WI38 (cell line): Measurements from ENCODE around the gene TMEM258.

Experiments
- H3K4me3 ChIP-seq: 2 replicates; pipeline ENCODE4 v1.5.1; 2011; ENCODE audit warnings: low read depth, mild to moderate bottlenecking, control low read depth, low read length
- TF ChIP-seq, protein P1 (sequence below): IDR thresholded peaks from 2 replicates; pipeline ENCODE4 v1.5.1; 2012; ENCODE audit warnings: low read depth, mild to moderate bottlenecking, control low read depth, low read length

TMEM258 gene

DNA sequence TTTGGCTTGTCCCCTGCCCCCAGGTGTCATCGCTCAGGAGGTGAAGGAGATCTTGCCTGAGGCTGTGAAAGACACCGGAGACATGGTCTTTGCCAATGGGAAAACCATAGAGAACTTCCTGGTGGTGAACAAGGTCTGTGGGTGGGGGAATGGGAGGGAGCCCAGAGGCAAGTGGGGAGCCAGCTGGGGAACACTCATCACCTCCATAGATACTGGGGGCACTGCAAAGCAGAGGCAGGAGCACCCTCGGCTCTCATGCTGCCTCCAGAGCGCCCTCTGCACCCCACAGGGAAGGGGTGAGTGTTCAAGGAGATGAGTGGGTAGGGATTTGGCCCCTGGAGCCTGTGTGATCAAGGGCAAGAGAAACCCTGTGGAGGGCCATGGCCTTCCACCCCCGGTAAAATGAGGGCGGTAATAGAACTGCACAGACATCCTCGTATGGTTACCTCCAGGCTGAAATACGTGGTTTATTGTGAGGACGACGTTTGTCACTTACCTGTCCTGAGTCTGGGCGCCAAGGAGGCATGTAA lies 14.0 kb downstream of the TMEM258 start:
- H3K4me3 ChIP-seq, result no peak overlapping the region
- TF ChIP-seq, protein P1, sequence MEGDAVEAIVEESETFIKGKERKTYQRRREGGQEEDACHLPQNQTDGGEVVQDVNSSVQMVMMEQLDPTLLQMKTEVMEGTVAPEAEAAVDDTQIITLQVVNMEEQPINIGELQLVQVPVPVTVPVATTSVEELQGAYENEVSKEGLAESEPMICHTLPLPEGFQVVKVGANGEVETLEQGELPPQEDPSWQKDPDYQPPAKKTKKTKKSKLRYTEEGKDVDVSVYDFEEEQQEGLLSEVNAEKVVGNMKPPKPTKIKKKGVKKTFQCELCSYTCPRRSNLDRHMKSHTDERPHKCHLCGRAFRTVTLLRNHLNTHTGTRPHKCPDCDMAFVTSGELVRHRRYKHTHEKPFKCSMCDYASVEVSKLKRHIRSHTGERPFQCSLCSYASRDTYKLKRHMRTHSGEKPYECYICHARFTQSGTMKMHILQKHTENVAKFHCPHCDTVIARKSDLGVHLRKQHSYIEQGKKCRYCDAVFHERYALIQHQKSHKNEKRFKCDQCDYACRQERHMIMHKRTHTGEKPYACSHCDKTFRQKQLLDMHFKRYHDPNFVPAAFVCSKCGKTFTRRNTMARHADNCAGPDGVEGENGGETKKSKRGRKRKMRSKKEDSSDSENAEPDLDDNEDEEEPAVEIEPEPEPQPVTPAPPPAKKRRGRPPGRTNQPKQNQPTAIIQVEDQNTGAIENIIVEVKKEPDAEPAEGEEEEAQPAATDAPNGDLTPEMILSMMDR, result no peak

DNA sequence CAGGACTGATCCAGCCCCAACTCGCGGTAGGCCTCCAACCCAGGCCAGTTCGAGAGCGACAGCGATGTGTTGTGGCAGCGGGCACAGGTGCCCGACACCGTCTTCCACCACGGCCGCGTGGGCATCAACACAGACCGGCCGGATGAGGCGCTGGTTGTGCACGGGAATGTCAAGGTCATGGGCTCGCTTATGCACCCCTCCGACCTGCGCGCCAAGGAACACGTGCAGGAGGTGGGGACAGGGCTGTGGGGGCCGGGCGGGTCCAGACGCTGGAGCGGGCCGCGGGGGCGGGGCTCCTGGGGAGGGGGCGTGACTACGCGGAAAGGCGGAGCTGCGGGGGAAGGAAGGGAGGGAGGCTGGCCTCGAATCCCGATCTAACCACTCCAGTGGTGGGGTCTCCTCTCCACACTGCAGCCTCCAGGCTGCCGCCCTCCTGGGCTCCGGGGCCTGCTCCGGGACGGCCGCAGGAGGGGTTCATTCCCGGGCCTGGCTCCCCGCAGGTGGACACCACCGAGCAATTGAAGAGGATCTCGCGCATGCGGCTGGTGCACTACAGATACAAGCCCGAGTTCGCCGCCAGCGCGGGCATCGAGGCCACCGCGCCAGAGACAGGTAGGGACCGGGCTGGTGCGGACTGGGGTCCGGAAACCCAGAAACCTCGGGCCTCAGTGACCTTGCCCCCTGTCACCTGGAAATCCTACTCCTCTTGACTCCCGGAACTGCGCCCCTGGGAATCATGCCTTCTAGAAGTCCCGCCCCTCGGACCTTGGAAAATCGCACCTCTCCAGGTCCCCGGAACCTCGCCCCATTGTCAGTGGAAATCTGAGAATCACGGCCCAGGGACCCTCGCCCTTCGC lies 14.9 kb downstream of the TMEM258 start:
- TF ChIP-seq, protein P1, result no peak
- H3K4me3 ChIP-seq, result no peak overlapping the region

DNA sequence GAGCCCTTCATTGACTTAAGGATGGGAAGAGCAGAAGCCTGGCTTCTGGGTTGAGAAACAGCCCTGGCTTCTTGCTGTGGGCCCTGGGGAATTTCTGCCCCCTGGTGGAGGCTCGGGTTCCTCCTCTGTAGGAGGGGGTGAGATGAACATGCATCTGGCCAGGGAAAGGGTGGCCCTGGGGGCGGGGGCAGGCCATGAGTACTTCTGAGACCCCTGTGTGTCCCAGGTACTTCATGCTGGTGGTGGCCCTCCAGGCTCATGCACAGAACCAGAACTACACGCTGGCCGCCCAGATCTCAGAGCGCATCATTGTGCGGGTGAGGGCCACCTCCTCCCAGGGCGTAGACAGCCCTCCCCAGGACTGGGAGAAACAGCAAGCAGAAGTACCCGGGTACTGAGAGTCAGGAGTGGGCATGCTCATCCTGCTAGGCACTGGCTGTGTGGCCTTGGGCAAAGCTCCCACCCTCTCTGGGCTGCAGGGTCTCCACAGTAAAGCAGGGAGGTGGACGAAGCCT lies 15.8 kb downstream of the TMEM258 start:
- TF ChIP-seq, protein P1, result peak; percentile 86
- no peak overlapping the region for H3K4me3 ChIP-seq

DNA sequence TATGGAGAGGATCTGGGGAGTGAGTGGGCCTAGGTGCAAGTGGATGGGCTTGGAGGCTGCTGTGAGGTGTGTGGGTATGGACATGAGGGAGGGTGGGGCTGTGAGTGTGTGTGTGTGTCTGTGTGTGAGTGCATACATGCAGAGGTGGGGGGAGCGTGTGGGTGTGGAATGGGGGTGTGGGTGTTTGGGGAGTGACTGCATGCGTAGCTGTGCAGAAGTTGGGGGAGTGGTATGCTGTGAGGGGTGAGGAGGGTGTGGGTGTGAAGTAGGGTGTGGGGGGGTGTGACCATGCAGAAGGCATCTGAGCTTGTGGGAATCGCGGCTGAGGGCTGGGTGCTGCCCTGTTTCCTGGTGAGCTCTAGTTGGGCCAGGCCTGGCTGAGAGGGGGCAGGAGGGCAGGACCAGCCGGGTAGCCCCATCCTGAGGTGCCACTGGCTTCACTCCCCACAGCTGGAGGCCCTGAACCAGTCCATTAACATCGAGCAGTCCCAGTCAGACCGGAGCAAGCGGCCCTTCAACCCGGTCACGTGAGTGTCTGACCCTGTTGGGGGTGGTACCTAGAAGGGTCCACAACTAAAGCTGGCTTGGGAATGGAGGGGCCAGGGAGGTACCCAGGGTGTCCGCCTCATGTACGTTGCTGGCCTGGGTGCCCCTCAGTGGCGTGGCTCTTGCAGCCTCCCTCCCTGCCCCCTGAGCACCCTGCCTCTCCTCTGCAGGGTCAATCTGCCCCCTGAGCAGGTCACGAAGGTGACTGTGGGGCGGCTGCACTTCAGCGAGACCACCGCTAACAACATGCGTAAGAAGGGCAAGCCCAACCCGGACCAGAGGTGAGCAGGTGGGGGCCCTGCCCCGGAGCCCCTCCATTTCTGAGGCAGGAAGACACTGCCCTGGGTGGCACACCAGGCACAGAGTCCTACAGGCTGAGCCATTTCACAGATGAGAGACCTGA lies 16.5 kb downstream of the TMEM258 start:
- TF ChIP-seq, protein P1, result no peak
- no peak overlapping the region for H3K4me3 ChIP-seq

DNA sequence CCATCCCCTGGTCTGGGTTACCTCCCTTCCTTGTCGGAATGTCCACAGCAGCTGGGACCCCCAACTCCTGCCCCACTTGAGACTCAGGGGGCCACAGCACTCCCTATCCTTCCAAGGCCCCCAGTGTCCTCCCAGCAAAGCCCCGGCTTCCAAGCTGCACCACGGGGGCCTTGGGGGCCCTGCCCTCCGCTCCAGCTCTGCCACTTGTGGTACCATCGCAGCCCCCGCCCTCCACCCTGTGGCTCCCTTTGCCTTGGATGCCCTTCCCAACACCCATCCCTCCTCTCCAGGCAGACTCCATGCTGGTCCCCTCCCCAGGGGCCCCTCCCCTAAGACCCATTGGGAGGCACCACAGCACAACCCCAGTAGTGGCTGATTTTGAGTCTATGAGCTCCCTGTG lies 17.3 kb downstream of the TMEM258 start:
- H3K4me3 ChIP-seq, result no peak overlapping the region
- TF ChIP-seq, protein P1, result no peak

DNA sequence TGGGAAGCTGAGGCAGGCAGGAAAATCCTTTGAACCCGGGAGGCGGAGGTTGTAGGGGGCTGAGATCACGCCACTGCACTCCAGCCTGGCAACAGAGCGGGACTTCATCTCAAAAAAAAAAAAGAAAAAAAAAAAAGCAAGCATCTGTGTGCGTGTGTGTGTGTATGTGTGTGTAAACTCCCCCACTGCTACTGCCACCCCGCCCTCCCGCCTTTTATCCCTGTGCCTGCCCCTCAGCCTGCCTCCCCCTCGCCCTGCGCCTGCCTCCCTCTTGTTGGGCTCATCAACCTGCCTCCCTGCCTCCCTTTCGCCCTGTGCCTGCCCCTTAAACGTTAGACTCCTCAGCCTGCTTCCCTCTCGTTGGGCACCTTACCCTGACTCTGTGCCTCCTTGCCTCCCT lies 18.0 kb downstream of the TMEM258 start:
- no peak overlapping the region for H3K4me3 ChIP-seq
- TF ChIP-seq, protein P1, result no peak
